Uterus (tissue), 4 donors: ENCODE measurements around the gene FBXO48. TPM values are rescaled to one million over a fixed set of nuclear protein-coding genes. Genes with fewer than 3 reads are reported as not detected.
A peak's percentile ranks its signal among the peaks of the same experiment; 100 is the strongest.

Experiments used
- DNase-seq, 2 donors: peaks; one replicate each; pipeline ENCODE4 v3.0.0-alpha.2; 2019 to 2020
- H3K27ac ChIP-seq, 2 donors: fragments of 200-600 bp; sonication (generic); 1 replicate in 1 of 2; 2 replicates in 1 of 2; pipeline ENCODE4 v1.5.1; 2016 to 2018
- H3K27me3 ChIP-seq, 2 donors: fragments of 200-600 bp; sonication (generic); one replicate each; pipeline ENCODE4 v1.5.1; 2018 to 2019; ENCODE audit warnings: control low read depth in 1 of 2
- H3K36me3 ChIP-seq, 2 donors: fragments of 200-600 bp; sonication (generic); one replicate each; pipeline ENCODE4 v1.5.1; 2019; ENCODE audit warnings: control low read depth in 1 of 2
- H3K4me1 ChIP-seq, 2 donors: fragments of 200-600 bp; sonication (generic); one replicate each; pipeline ENCODE4 v1.5.1; 2018 to 2019; ENCODE audit warnings: control low read depth in 1 of 2
- H3K4me3 ChIP-seq, 2 donors: fragments of 200-600 bp; sonication (generic); 1 replicate in 1 of 2; 2 replicates in 1 of 2; pipeline ENCODE4 v1.5.1; 2018 to 2019; ENCODE audit warnings: mild to moderate bottlenecking in 1 of 2
- H3K9me3 ChIP-seq, 2 donors: fragments of 200-600 bp; sonication (generic); one replicate each; pipeline ENCODE4 v1.5.1; 2019; ENCODE audit warnings: control low read depth in 1 of 2
- CTCF ChIP-seq, 4 experiments: fragments of 200-600 bp in 2 of 4; fragments of 450-650 bp in 2 of 4; sonication (generic) in 2 of 4; IDR thresholded peaks; one replicate each; pipeline ENCODE4 v1.5.1; 2016 to 2019; ENCODE audit warnings: antibody characterized with exemption in 4 of 4, mild to moderate bottlenecking in 2 of 4, moderate library complexity in 1 of 4
- POLR2A ChIP-seq, 2 donors: fragments of 450-650 bp; IDR thresholded peaks; one replicate each; pipeline ENCODE4 v1.6.1; 2016; ENCODE audit warnings: antibody characterized with exemption in 2 of 2, mild to moderate bottlenecking in 1 of 2, moderate library complexity in 1 of 2
- intact Hi-C: fragments of 100-400 bp; cut with DNase I; formaldehyde crosslinking; loops from one replicate; pipeline ENCODE4 v1.15.1; 2023; ENCODE audit warnings: low total_unique reads
- total RNA-seq, 4 donors: library from RNA; depleted of rRNA in 3 of 4; stranded (reverse); fragments of >200 nt in 3 of 4; gene quantifications; one replicate each; pipeline versions ENCODE4 v1.1.0 to v1.2.4, GENCODE V29; 2014 to 2023
- donor health status: DM: yes; HTN: yes; CAD: no.

The FBXO48 gene
- total RNA-seq, 4 donors from 2014 or later: 0.55 to 6.8 (median 1.5) TPM; not detected in 1

- TF ChIP-seq POLR2A (IDR thresholded peaks at IDR 0.05) (no peak), CTCF (IDR thresholded peaks at IDR 0.05) (no peak)
- Histone ChIP-seq H3K27me3 (no peaks in the 10 kb centered on the region), H3K9me3 (no peaks in the 10 kb centered on the region), H3K4me3 (no peak overlapping the region), H3K36me3 (no peaks in the 10 kb centered on the region), H3K4me1 (no peaks in the 10 kb centered on the region), H3K27ac (peak overlapping the region; percentile 74 to 76)
- no peak for DNase-seq
- intact Hi-C loops: no loop called here
These were observed 30.8 kb downstream of the FBXO48 start for GRCh38 chr2:68436270-68436669.

DNA sequence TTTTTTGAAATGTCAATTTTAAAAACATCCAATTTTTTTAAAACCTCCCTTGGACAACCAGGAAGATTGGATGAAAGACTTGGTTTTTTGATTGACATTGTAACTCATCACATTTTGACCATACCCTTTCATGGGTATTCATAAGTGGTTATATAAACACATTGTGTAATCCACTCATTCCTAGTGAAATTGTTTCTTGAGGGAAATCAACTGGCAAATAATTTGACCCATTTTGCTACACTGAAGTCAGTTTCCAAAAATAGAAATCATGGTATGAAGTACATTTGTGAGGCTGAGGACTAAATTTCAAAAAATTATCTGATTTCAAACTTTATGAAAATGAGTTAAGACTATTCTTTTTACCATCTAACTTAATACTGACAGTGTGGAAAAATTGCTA is 31.5 kb downstream of the FBXO48 start:
- no peak for DNase-seq
- Histone ChIP-seq H3K27me3 (no peaks in the 10 kb centered on the region), H3K36me3 (no peaks in the 10 kb centered on the region), H3K4me1 (no peaks in the 10 kb centered on the region), H3K9me3 (no peaks in the 10 kb centered on the region), H3K4me3 (no peak overlapping the region), H3K27ac (peak overlapping the region; percentile 74 to 76)
- intact Hi-C loops: no loop called here
- TF ChIP-seq POLR2A (IDR thresholded peaks at IDR 0.05): no peak
- no peak for TF ChIP-seq CTCF (IDR thresholded peaks at IDR 0.05)

DNA sequence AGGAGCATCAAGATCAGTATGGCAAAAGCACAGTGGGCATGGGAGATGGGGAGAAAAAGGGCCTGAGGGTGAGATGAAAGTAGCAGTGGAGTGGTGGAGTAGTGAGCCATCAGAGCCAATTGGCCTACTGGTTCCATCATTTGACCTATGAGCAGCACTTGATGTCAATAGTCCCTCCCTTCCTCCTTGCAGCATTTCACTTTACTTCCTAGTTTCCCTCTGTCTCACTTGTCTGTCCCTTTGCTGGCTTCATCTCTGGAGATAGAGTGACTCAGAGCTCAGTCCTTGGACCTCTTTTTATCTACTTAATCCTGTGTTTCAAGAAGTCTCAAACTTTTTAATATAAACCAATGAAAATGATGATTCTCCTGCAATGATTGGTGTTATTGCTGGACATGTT is 32.1 kb downstream of the FBXO48 start:
- H3K4me3 ChIP-seq: no peak overlapping the region
- H3K36me3 ChIP-seq: no peaks in the 10 kb centered on the region
- no peaks in the 10 kb centered on the region for H3K27me3 ChIP-seq
- TF ChIP-seq CTCF (IDR thresholded peaks at IDR 0.05): no peak
- no peak for TF ChIP-seq POLR2A (IDR thresholded peaks at IDR 0.05)
- no peak for DNase-seq
- intact Hi-C loops: no loop called here
- peak overlapping the region; percentile 4 to 76 for H3K27ac ChIP-seq
- no peaks in the 10 kb centered on the region for H3K4me1 ChIP-seq
- no peaks in the 10 kb centered on the region for H3K9me3 ChIP-seq

DNA sequence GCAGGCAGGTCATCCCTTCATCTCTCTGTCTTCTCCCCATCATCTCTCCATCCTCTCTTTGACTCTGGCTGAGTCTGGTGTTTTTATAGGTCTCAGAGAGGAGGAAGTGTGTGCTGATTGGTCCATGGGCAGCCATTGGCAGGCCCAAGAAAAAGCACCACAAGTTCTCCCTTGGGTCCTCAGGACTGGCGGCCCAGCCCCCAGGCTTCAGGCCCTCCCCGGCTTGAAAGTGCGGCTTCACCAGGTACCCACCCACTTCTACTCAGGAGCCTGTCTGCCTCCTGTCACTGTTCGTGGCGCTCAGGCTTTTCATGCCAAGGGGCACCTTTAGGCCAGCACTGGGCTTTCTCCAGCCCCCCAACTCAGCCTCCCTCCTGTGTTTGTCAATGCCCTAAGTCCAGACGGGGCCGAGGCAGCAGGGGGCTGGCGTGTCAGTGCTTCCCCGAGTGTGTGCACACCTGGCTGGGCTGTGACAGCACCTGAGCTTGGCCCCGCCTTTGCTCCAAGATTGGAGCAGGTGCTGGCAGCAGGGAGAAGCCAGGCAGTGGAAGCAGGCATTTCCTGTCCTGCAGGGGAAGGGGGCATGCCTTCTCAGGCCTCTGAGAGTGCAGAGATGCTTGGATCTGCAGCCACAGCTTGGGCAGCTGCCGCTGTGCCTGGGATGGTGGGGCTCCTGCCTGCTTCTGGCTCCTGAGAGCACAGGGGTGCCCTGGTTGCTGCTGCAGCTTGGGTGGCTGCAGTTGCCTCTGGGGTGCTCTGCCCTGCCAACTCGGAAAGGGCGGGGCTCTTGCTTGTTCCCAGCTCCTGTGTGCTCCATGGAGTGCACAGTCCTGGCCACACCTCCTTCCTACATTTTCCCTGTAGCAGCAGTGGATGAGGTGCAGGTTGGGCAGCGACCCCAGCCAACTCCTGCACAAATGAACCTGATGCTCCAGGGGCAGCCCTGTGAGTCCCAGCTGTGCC is 34.1 kb downstream of the FBXO48 start:
- no peak overlapping the region for H3K27ac ChIP-seq
- no peak for DNase-seq
- H3K4me1 ChIP-seq: no peaks in the 10 kb centered on the region
- H3K4me3 ChIP-seq: no peak overlapping the region
- TF ChIP-seq CTCF (IDR thresholded peaks at IDR 0.05) (no peak), POLR2A (IDR thresholded peaks at IDR 0.05) (no peak)
- intact Hi-C loops: no loop called here
- no peaks in the 10 kb centered on the region for H3K27me3 ChIP-seq
- no peaks in the 10 kb centered on the region for H3K36me3 ChIP-seq
- H3K9me3 ChIP-seq: no peaks in the 10 kb centered on the region

DNA sequence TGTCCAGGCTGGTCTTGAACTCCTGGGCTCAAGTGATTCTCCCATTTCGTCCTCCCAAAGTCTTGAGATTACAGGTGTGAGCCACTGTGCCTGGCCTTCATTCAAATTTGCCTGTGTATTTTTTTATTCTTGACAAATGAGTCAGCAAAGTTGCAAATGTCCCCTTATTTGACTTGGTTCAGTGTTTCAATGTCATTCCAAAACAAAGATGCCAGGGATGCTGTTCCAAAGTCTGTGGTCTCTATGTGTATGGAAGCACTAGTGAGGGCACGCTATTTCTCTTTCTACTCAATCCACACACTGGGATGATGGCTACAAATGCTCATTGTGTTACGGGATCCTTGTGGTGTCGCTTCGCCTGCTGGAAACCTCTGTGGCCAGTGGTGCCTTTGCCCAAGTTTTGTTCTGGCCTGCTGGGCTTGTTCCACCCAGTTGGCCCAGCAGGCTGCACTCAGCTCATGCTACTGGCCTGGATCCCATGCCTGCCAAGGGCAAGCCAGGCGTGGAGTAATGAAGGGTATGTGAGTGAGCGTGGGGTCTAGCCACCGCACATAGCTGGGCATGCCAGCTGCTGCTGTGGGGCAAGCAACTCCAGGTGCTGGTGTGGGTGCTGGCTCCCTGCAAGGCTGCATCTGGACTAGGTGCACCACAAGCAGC is 35.6 kb downstream of the FBXO48 start:
- H3K36me3 ChIP-seq: no peaks in the 10 kb centered on the region
- H3K9me3 ChIP-seq: no peaks in the 10 kb centered on the region
- no peaks in the 10 kb centered on the region for H3K4me1 ChIP-seq
- intact Hi-C loops: no loop called here
- H3K27ac ChIP-seq: no peak overlapping the region
- no peak for DNase-seq
- no peak overlapping the region for H3K4me3 ChIP-seq
- H3K27me3 ChIP-seq: no peaks in the 10 kb centered on the region
- TF ChIP-seq POLR2A (IDR thresholded peaks at IDR 0.05) (no peak), CTCF (IDR thresholded peaks at IDR 0.05) (no peak)
